Measurements from ENCODE around the gene DCANP1. TPM values are rescaled to one million over a fixed set of nuclear protein-coding genes. Genes with fewer than 3 reads are reported as not detected.
A peak's percentile ranks its signal among the peaks of the same experiment; 100 is the strongest.

DCANP1 gene
- total and polyA plus RNA-seq, 9 of the 15 experiments (the other 6 are each of a cell fraction or from before 2014, with no cell fraction given): not detected

DNA sequence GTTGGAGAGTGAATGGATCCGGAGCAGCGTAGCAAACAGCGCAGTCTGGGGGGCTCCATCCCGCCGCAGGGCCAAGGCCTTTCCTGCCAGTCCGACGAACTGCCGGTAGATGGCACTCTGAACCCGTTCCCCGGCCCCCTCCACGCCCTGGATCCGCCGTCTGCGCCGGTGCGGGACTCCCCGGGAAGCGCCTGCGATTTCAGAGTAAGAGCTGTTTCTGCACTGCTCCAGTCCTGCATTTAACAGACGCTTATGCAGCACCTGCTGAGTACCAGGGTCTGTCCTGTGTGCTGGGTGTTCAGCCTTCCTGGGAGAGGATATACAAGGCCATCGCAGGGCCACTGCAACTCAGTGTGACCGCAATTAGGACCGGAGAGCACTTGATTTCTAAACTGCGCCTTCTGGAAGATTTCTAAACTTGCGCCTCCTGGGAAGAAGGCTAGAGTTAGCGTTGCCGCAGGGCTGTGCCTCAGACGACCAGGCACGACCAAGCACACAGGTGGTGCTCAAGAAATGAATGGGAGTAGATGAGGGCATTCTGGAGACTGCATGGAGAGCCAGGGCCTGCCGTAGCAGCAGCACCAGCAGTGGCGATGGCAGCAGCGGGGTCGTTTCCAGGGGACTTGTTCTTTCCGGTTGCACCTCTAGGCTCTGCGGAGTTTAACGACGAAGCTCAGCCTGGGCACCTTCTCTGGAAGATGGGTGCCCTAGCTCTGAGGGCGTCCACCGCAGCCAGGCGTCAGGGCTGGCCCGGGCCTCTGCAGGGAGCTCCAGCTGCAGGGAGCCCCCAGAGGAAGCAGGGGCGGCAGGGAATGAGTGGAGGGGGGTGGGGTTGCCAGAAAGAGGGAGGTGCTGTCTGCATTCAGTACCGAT is 19.3 kb upstream of the DCANP1 start (continued):
- TF ChIP-seq, protein P1, sequence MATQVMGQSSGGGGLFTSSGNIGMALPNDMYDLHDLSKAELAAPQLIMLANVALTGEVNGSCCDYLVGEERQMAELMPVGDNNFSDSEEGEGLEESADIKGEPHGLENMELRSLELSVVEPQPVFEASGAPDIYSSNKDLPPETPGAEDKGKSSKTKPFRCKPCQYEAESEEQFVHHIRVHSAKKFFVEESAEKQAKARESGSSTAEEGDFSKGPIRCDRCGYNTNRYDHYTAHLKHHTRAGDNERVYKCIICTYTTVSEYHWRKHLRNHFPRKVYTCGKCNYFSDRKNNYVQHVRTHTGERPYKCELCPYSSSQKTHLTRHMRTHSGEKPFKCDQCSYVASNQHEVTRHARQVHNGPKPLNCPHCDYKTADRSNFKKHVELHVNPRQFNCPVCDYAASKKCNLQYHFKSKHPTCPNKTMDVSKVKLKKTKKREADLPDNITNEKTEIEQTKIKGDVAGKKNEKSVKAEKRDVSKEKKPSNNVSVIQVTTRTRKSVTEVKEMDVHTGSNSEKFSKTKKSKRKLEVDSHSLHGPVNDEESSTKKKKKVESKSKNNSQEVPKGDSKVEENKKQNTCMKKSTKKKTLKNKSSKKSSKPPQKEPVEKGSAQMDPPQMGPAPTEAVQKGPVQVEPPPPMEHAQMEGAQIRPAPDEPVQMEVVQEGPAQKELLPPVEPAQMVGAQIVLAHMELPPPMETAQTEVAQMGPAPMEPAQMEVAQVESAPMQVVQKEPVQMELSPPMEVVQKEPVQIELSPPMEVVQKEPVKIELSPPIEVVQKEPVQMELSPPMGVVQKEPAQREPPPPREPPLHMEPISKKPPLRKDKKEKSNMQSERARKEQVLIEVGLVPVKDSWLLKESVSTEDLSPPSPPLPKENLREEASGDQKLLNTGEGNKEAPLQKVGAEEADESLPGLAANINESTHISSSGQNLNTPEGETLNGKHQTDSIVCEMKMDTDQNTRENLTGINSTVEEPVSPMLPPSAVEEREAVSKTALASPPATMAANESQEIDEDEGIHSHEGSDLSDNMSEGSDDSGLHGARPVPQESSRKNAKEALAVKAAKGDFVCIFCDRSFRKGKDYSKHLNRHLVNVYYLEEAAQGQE (IDR thresholded peaks at IDR 0.05; ENCODE audit: borderline replicate concordance): peak; percentile 89
- TF ChIP-seq, protein P1 (CRISPR knock-in tag; IDR thresholded peaks at IDR 0.05; ENCODE audit: low read depth): no peak
- TF ChIP-seq U2AF2 (optimal IDR thresholded peaks at IDR 0.05; ENCODE audit: low read depth, low read length): no peak
- TF ChIP-seq, protein P2, sequence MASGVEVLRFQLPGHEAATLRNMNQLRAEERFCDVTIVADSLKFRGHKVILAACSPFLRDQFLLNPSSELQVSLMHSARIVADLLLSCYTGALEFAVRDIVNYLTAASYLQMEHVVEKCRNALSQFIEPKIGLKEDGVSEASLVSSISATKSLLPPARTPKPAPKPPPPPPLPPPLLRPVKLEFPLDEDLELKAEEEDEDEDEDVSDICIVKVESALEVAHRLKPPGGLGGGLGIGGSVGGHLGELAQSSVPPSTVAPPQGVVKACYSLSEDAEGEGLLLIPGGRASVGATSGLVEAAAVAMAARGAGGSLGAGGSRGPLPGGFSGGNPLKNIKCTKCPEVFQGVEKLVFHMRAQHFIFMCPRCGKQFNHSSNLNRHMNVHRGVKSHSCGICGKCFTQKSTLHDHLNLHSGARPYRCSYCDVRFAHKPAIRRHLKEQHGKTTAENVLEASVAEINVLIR (CRISPR knock-in tag; IDR thresholded peaks at IDR 0.05): no peak
- no peak for TF ChIP-seq BHLHE40 (IDR thresholded peaks at IDR 0.05; ENCODE audit: low read length)
- TF ChIP-seq, protein P3, sequence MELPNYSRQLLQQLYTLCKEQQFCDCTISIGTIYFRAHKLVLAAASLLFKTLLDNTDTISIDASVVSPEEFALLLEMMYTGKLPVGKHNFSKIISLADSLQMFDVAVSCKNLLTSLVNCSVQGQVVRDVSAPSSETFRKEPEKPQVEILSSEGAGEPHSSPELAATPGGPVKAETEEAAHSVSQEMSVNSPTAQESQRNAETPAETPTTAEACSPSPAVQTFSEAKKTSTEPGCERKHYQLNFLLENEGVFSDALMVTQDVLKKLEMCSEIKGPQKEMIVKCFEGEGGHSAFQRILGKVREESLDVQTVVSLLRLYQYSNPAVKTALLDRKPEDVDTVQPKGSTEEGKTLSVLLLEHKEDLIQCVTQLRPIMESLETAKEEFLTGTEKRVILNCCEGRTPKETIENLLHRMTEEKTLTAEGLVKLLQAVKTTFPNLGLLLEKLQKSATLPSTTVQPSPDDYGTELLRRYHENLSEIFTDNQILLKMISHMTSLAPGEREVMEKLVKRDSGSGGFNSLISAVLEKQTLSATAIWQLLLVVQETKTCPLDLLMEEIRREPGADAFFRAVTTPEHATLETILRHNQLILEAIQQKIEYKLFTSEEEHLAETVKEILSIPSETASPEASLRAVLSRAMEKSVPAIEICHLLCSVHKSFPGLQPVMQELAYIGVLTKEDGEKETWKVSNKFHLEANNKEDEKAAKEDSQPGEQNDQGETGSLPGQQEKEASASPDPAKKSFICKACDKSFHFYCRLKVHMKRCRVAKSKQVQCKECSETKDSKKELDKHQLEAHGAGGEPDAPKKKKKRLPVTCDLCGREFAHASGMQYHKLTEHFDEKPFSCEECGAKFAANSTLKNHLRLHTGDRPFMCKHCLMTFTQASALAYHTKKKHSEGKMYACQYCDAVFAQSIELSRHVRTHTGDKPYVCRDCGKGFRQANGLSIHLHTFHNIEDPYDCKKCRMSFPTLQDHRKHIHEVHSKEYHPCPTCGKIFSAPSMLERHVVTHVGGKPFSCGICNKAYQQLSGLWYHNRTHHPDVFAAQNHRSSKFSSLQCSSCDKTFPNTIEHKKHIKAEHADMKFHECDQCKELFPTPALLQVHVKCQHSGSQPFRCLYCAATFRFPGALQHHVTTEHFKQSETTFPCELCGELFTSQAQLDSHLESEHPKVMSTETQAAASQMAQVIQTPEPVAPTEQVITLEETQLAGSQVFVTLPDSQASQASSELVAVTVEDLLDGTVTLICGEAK (IDR thresholded peaks at IDR 0.05): no peak
- TF ChIP-seq, protein P3 (CRISPR knock-in tag; IDR thresholded peaks at IDR 0.05): no peak
